H1 (cell line): ENCODE measurements around the gene IRF8. TPM values are rescaled to one million over a fixed set of nuclear protein-coding genes. Genes with fewer than 3 reads are reported as not detected.
"Not testable (repeated sequence)": the region's sequence is repeated elsewhere in the genome, so short reads cannot be mapped to it uniquely, and the experiment has no call there.

ENCODE experiments used
- CTCF ChIA-PET: fragments of 300-600 bp; sonication (Branson Sonifier 250); formaldehyde crosslinking; loops from one replicate; lab custom pipeline; 2021; ENCODE audit not compliant: partially characterized antibody; lab: Charles Lee
- POLR2A ChIA-PET: fragments of 300-600 bp; sonication (Branson Sonifier 250); formaldehyde crosslinking; loops from one replicate; lab custom pipeline; 2021; ENCODE audit warnings: inconsistent platforms; ENCODE audit not compliant: partially characterized antibody; lab: Charles Lee
- DNase-seq, 2 experiments: peaks; one replicate each; pipeline versions ENCODE4 v3.0.0 to v3.0.0-alpha.2; 2010 to 2022; ENCODE audit warnings: low spot score in 2 of 2, low read depth in 1 of 2, mixed read lengths in 1 of 2
- FAIRE-seq: peaks from 2 replicates; lab custom pipeline; 2011; peaks lifted over from hg19 to GRCh38; lab: Jason Lieb, UNC
- H2AFZ ChIP-seq: 2 replicates; pipeline ENCODE4 v1.8.1; 2012; ENCODE audit warnings: low read length, inconsistent platforms
- H2AK5ac ChIP-seq: 2 replicates; pipeline ENCODE4 v1.6.1; 2013; ENCODE audit warnings: low read depth, low read length
- H2BK120ac ChIP-seq: replicated peaks from 2 replicates; pipeline ENCODE3; 2013; ENCODE audit warnings: low read depth, low read length, inconsistent platforms
- H2BK12ac ChIP-seq: 2 replicates; pipeline ENCODE4 v1.6.1; 2013; ENCODE audit warnings: low read depth, low read length
- H2BK15ac ChIP-seq: 2 replicates; pipeline ENCODE4 v1.6.1; 2013; ENCODE audit warnings: low read length
- H2BK20ac ChIP-seq: 2 replicates; pipeline ENCODE4 v1.6.1; 2013; ENCODE audit warnings: low read length
- H2BK5ac ChIP-seq: 2 replicates; pipeline ENCODE4 v1.6.1; 2013; ENCODE audit warnings: low read depth, low read length
- H3K14ac ChIP-seq: 2 replicates; pipeline ENCODE4 v1.6.1; 2013; ENCODE audit warnings: inconsistent platforms; ENCODE audit not compliant: insufficient read length
- H3K18ac ChIP-seq: 2 replicates; pipeline ENCODE4 v1.6.1; 2013; ENCODE audit warnings: low read length; ENCODE audit errors: extremely low read depth
- H3K23ac ChIP-seq: 2 replicates; pipeline ENCODE4 v1.6.1; 2013; ENCODE audit warnings: inconsistent platforms; ENCODE audit not compliant: insufficient read length
- H3K23me2 ChIP-seq: 2 replicates; pipeline ENCODE4 v1.6.1; 2013; ENCODE audit warnings: low read depth, low read length
- H3K27ac ChIP-seq: 2 replicates; pipeline ENCODE4 v1.6.1; 2011; ENCODE audit warnings: low read depth, low read length, inconsistent platforms
- H3K27me3 ChIP-seq, 4 experiments: replicated peaks in 1 of 4; 1 replicate in 1 of 4; 2 replicates in 3 of 4; pipeline versions ENCODE4 v1.6.1 to v1.8.1; 2011 to 2013; ENCODE audit warnings: low read length in 3 of 4, mild to moderate bottlenecking in 3 of 4, inconsistent platforms in 2 of 4, mixed read lengths in 2 of 4, moderate library complexity in 1 of 4; ENCODE audit not compliant: control insufficient read depth in 3 of 4, insufficient read depth in 3 of 4; ENCODE audit errors: extremely low read depth in 1 of 4
- H3K36me3 ChIP-seq, 4 experiments: 2 replicates each; pipeline versions ENCODE4 v1.6.1 to v1.8.1; 2011 to 2013; ENCODE audit warnings: mild to moderate bottlenecking in 4 of 4, low read length in 3 of 4, moderate library complexity in 2 of 4, control low read depth in 1 of 4, inconsistent platforms in 1 of 4; ENCODE audit not compliant: insufficient read depth in 4 of 4, control insufficient read depth in 2 of 4
- H3K4ac ChIP-seq: replicated peaks from 2 replicates; pipeline ENCODE3; 2013; ENCODE audit warnings: low read length, low read depth, mixed read lengths, inconsistent platforms; ENCODE audit not compliant: insufficient read length
- H3K4me1 ChIP-seq, 4 experiments: replicated peaks in 1 of 4; 1 replicate in 1 of 4; 2 replicates in 3 of 4; pipeline versions ENCODE4 v1.6.1 to v1.8.1; 2011 to 2013; ENCODE audit warnings: low read length in 3 of 4, inconsistent platforms in 2 of 4, mixed read lengths in 1 of 4; ENCODE audit not compliant: insufficient read depth in 4 of 4, control insufficient read depth in 3 of 4
- H3K4me2 ChIP-seq, 2 experiments: 2 replicates each; pipeline versions ENCODE4 v1.6.1 to v1.8.1; 2011 to 2013; ENCODE audit warnings: low read depth in 2 of 2, low read length in 2 of 2, control low read depth in 1 of 2, inconsistent platforms in 1 of 2, mild to moderate bottlenecking in 1 of 2; ENCODE audit not compliant: insufficient read depth in 1 of 2
- H3K4me3 ChIP-seq, 4 experiments: fragments of 200-600, 300-600 bp in 1 of 4; sonication (generic), shearing (Covaris generic), sonication (Bioruptor Twin) in 1 of 4; 2 replicates each; pipeline versions ENCODE4 v1.5.1 to v1.8.1; 2011 to 2016; ENCODE audit warnings: low read length in 4 of 4, low read depth in 3 of 4, control low read depth in 2 of 4, inconsistent platforms in 2 of 4, mild to moderate bottlenecking in 2 of 4, mixed read lengths in 1 of 4, moderate library complexity in 1 of 4; ENCODE audit not compliant: insufficient read depth in 2 of 4; ENCODE audit errors: extremely low read depth in 1 of 4
- H3K56ac ChIP-seq: replicated peaks from 2 replicates; pipeline ENCODE3; 2013; ENCODE audit warnings: low read depth, mild to moderate bottlenecking, mixed read lengths, low read length, inconsistent platforms; ENCODE audit not compliant: insufficient read length
- H3K79me1 ChIP-seq: 2 replicates; pipeline ENCODE4 v1.6.1; 2013; ENCODE audit warnings: low read depth, low read length, control low read depth
- H3K79me2 ChIP-seq, 2 experiments: 2 replicates each; pipeline versions ENCODE4 v1.6.1 to v1.8.1; 2012 to 2013; ENCODE audit warnings: low read length in 2 of 2, mild to moderate bottlenecking in 2 of 2, inconsistent platforms in 1 of 2; ENCODE audit not compliant: insufficient read depth in 2 of 2, control insufficient read depth in 1 of 2
- H3K9ac ChIP-seq, 4 experiments: replicated peaks in 1 of 4; 1 replicate in 1 of 4; 2 replicates in 3 of 4; pipeline versions ENCODE4 v1.6.1 to v1.8.1; 2011 to 2013; ENCODE audit warnings: low read depth in 3 of 4, low read length in 3 of 4, control low read depth in 2 of 4, mild to moderate bottlenecking in 2 of 4, moderate library complexity in 2 of 4, inconsistent platforms in 1 of 4; ENCODE audit errors: extremely low read depth in 1 of 4
- H3K9me3 ChIP-seq, 2 experiments: 2 replicates each; pipeline versions ENCODE4 v1.6.1 to v1.8.1; 2012 to 2013; ENCODE audit warnings: mild to moderate bottlenecking in 2 of 2, moderate library complexity in 2 of 2, control low read depth in 1 of 2, inconsistent platforms in 1 of 2, low read depth in 1 of 2, low read length in 1 of 2, mixed read lengths in 1 of 2; ENCODE audit not compliant: insufficient read depth in 2 of 2
- H4K20me1 ChIP-seq, 2 experiments: replicated peaks in 1 of 2; 2 replicates each; pipeline versions ENCODE3 to v1.8.1; 2011 to 2013; ENCODE audit warnings: inconsistent platforms in 2 of 2, low read length in 2 of 2, mild to moderate bottlenecking in 1 of 2; ENCODE audit not compliant: insufficient read depth in 2 of 2, control insufficient read depth in 1 of 2
- H4K5ac ChIP-seq: 2 replicates; pipeline ENCODE4 v1.6.1; 2013; ENCODE audit warnings: low read length, low read depth, mixed read lengths, inconsistent platforms; ENCODE audit not compliant: insufficient read length
- H4K8ac ChIP-seq: 2 replicates; pipeline ENCODE4 v1.8.0; 2013; ENCODE audit warnings: mild to moderate bottlenecking, moderate library complexity, low read length, inconsistent platforms; ENCODE audit not compliant: insufficient read depth; ENCODE audit errors: extremely low read depth
- H4K91ac ChIP-seq: replicated peaks from 2 replicates; pipeline ENCODE3; 2013; ENCODE audit warnings: low read length, mixed read lengths, inconsistent platforms; ENCODE audit not compliant: insufficient read length
- WGBS, 2 experiments: shearing (Covaris generic) in 1 of 2; methylation state at CpG; one replicate each; pipeline versions ENCODE4 v1.1.6 to v1.1.7; 2013 to 2015; ENCODE audit warnings: low lambda C conversion rate in 2 of 2, mixed read lengths in 2 of 2, inconsistent platforms in 1 of 2, low coverage in 1 of 2, missing lambda C conversion rate in 1 of 2; ENCODE audit not compliant: insufficient replicate concordance in 2 of 2, insufficient coverage in 1 of 2, insufficient read length in 1 of 2; ENCODE audit errors: extremely low coverage in 1 of 2, missing lambda C conversion rate in 1 of 2; 5-methylcytosine and 5-hydroxymethylcytosine counted together
- polyA plus RNA-seq, 7 experiments: library from polyadenylated mRNA; depleted of rRNA in 3 of 7; stranded (reverse) in 5 of 7; unstranded in 2 of 7; fragments of >200 nt in 5 of 7; fragments of 200-250 nt in 2 of 7; gene quantifications; 1 replicate in 5 of 7; 2 replicates in 1 of 7; 4 replicates in 1 of 7; pipeline versions ENCODE4 v1.2.1 to v1.2.3, GENCODE V29; 2011 to 2013; ENCODE audit warnings: missing spikeins in 2 of 7, mixed read lengths in 2 of 7
- total RNA-seq: library from RNA; stranded (reverse); fragmentation: NEBNext Ultra II Directional; extraction: Animal tissue kit (Norgen Biotek cat#: 25700); gene quantifications from 2 replicates; pipeline ENCODE4 v1.2.1, GENCODE V29; 2021

IRF8 gene
- total and polyA plus RNA-seq, 2 of the 8 experiments (the other 6 are each of a cell fraction or from before 2014, with no cell fraction given) = 0.35 to 2.0 TPM

DNA sequence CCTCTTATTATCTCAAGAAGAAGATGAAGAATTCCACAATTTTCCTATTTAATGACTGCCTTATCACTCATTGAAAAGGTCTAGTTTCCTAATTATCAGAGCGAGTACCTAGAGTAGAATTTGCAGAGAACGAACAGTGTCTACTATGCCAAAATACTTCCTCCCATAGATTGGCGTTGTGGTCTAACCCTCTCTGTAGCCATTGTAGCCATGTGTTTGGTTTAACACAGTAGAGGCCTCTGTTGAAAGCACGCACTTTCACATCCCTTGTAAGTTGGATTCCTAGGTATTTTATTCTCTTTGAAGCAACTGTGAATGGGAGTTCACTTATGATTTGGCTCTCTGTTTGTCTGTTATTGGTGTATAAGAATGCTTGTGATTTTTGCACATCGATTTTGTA is 24.9 kb upstream of the IRF8 start:
- H2BK5ac ChIP-seq, H3K27ac ChIP-seq, H4K8ac ChIP-seq, H3K4me3 ChIP-seq, H3K4me2 ChIP-seq, H3K4me1 ChIP-seq, H4K5ac ChIP-seq, H2BK12ac ChIP-seq, H3K79me1 ChIP-seq, POLR2A ChIA-PET, H3K27me3 ChIP-seq, H3K14ac ChIP-seq, H3K36me3 ChIP-seq, H2AK5ac ChIP-seq, H3K23ac ChIP-seq, H3K79me2 ChIP-seq, H2BK120ac ChIP-seq, DNase-seq, H2AFZ ChIP-seq, H3K18ac ChIP-seq, H3K4ac ChIP-seq, H3K56ac ChIP-seq, H4K91ac ChIP-seq, FAIRE-seq, H2BK20ac ChIP-seq, H2BK15ac ChIP-seq, H3K23me2 ChIP-seq, H3K9ac ChIP-seq, H4K20me1 ChIP-seq, H3K9me3 ChIP-seq: not testable (repeated sequence)
- WGBS, 2 experiments = 95% methylated on average over 4 of the region's 5 CpGs; no CpG with 5 or more reads in 1 of the 2 experiments
- CTCF ChIA-PET = interaction anchor here (1.3 kb wide), 1 partner anchor 113 kb away, joined by 4 read pairs; no protein-coding TSS in a partner anchor
